HepG2 (cell line): ENCODE data around the gene LRRC4C. TPM values are rescaled to one million over a fixed set of nuclear protein-coding genes. Genes with fewer than 3 reads are reported as not detected.

Source experiments
- ATAC-seq: fragments of 200-7000 bp; cut with Tn5 transposase; 3 replicates; pipeline ENCODE4 v1.9.1; 2020; ENCODE audit warnings: mild to moderate bottlenecking, moderate library complexity
- BruUV-seq: library from RNA; stranded (reverse); fragments of 400-500 nt; replicated peaks from 2 replicates; lab custom pipeline; 2021; lab: Mats Ljungman, UMichigan
- CTCF ChIA-PET: fragments of 300-600 bp; formaldehyde crosslinking; extraction: SDS; loops from one replicate; lab custom pipeline; 2021; ENCODE audit warnings: low total read pairs, inconsistent platforms, low intra/inter-chr PET ratio; lab: Yijun Ruan, JAX
- POLR2A ChIA-PET: fragments of 350-600 bp; sonication (Branson Sonifier 250); formaldehyde crosslinking; loops from one replicate; lab custom pipeline; 2020; ENCODE audit warnings: antibody characterized with exemption, inconsistent platforms; lab: Yijun Ruan, JAX
- DNase-seq: peaks from one replicate; pipeline ENCODE4 v3.0.0-alpha.2; 2015; ENCODE audit warnings: low spot score
- FAIRE-seq: peaks from 3 replicates; lab custom pipeline; 2011; peaks lifted over from hg19 to GRCh38; lab: Jason Lieb, UNC
- H2AFZ ChIP-seq: one replicate; pipeline ENCODE4 v1.6.1; 2011; ENCODE audit warnings: low read length, inconsistent platforms
- H3K27ac ChIP-seq: fragments of 300-600 bp; 3 replicates; pipeline ENCODE4 v1.8.0; 2011; ENCODE audit warnings: mixed run types, mild to moderate bottlenecking, mixed read lengths, low read length, inconsistent platforms; ENCODE audit not compliant: insufficient read depth; ENCODE audit errors: extremely low read length
- H3K27me3 ChIP-seq, 2 experiments: fragments of 200-600 bp in 1 of 2; 2 replicates in 1 of 2; 3 replicates in 1 of 2; pipeline versions ENCODE4 v1.6.0 to v1.8.0; 2011; ENCODE audit warnings: low read length in 2 of 2, mild to moderate bottlenecking in 2 of 2, moderate library complexity in 2 of 2, inconsistent platforms in 1 of 2; ENCODE audit not compliant: insufficient read depth in 2 of 2, control insufficient read depth in 1 of 2
- H3K36me3 ChIP-seq, 2 experiments: fragments of 200-600 bp in 1 of 2; replicated peaks in 1 of 2; 2 replicates in 1 of 2; 3 replicates in 1 of 2; pipeline versions ENCODE4 v1.5.1 to v1.8.0; 2011; ENCODE audit warnings: low read length in 2 of 2, inconsistent platforms in 1 of 2; ENCODE audit not compliant: insufficient read depth in 2 of 2, control insufficient read depth in 1 of 2
- H3K4me1 ChIP-seq: 2 replicates; pipeline ENCODE4 v1.5.1; 2012; ENCODE audit warnings: low read length, inconsistent platforms; ENCODE audit not compliant: insufficient read depth
- H3K4me2 ChIP-seq: 2 replicates; pipeline ENCODE4 v1.6.0; 2011; ENCODE audit warnings: low read depth, low read length, inconsistent platforms
- H3K4me3 ChIP-seq, 3 experiments: fragments of 200-600 bp in 1 of 3; sonication (generic), shearing (Covaris generic) in 1 of 3; replicated peaks in 1 of 3; 2 replicates each; pipeline ENCODE4 v1.5.1; 2011 to 2016; ENCODE audit warnings: low read length in 3 of 3, inconsistent platforms in 2 of 3, low read depth in 2 of 3, mild to moderate bottlenecking in 2 of 3, control low read depth in 1 of 3, mixed read lengths in 1 of 3; ENCODE audit not compliant: insufficient read depth in 1 of 3
- H3K79me2 ChIP-seq: one replicate; pipeline ENCODE4 v1.6.1; 2011; ENCODE audit warnings: low read length, inconsistent platforms; ENCODE audit not compliant: insufficient read depth
- H3K9ac ChIP-seq: 2 replicates; pipeline ENCODE4 v1.6.0; 2011; ENCODE audit warnings: mild to moderate bottlenecking, low read depth, low read length, inconsistent platforms; ENCODE audit not compliant: insufficient read depth
- H3K9me3 ChIP-seq: 2 replicates; pipeline ENCODE4 v1.5.1; 2012; ENCODE audit warnings: mild to moderate bottlenecking, low read length
- H4K20me1 ChIP-seq: 2 replicates; pipeline ENCODE4 v1.6.0; 2011; ENCODE audit warnings: inconsistent platforms, mild to moderate bottlenecking, low read length, moderate library complexity; ENCODE audit not compliant: insufficient read depth
- E2F1 ChIP-seq: sonication (generic); formaldehyde crosslinking; IDR thresholded peaks from 2 replicates; pipeline ENCODE4 v1.5.0; 2020; ENCODE audit warnings: missing genetic modification reagents
- ISX ChIP-seq: sonication (generic); formaldehyde crosslinking; conservative IDR thresholded peaks from 2 replicates; pipeline ENCODE4 v1.5.0; 2020; ENCODE audit warnings: missing genetic modification reagents
- MTF2 ChIP-seq: sonication (generic); formaldehyde crosslinking; IDR thresholded peaks from 2 replicates; pipeline ENCODE4 v1.5.0; 2020; ENCODE audit warnings: missing genetic modification reagents, borderline replicate concordance
- NCOA1 ChIP-seq: sonication (generic); formaldehyde crosslinking; IDR thresholded peaks from 2 replicates; pipeline ENCODE4 v1.9.0; 2021; ENCODE audit warnings: missing genetic modification reagents
- PAWR ChIP-seq: sonication (generic); formaldehyde crosslinking; IDR thresholded peaks from 2 replicates; pipeline ENCODE4 v1.4.0; 2020; ENCODE audit warnings: missing genetic modification reagents, mild to moderate bottlenecking, borderline replicate concordance
- POLR2AphosphoS2 ChIP-seq: IDR thresholded peaks from 2 replicates; pipeline ENCODE4 v1.6.1; 2011; ENCODE audit warnings: low read depth, low read length, improper control_type of control experiment
- ZBTB46 ChIP-seq: sonication (generic); formaldehyde crosslinking; IDR thresholded peaks from 2 replicates; pipeline ENCODE4 v1.4.0; 2020; ENCODE audit warnings: mild to moderate bottlenecking, missing genetic modification reagents, borderline replicate concordance
- ZNF251 ChIP-seq: sonication (generic); formaldehyde crosslinking; IDR thresholded peaks from 2 replicates; pipeline ENCODE4 v1.9.0; 2021; ENCODE audit warnings: mild to moderate bottlenecking, missing genetic modification reagents
- ZNF263 ChIP-seq: sonication (generic); formaldehyde crosslinking; IDR thresholded peaks from 2 replicates; pipeline ENCODE4 v1.4.0; 2020; ENCODE audit warnings: missing genetic modification reagents
- ZNF564 ChIP-seq: sonication (generic); formaldehyde crosslinking; IDR thresholded peaks from 2 replicates; pipeline ENCODE4 v1.8.1; 2023; ENCODE audit warnings: mild to moderate bottlenecking, missing genetic modification reagents
- ZNF660 ChIP-seq: sonication (generic); formaldehyde crosslinking; IDR thresholded peaks from 2 replicates; pipeline ENCODE4 v1.5.1; 2020; ENCODE audit warnings: mild to moderate bottlenecking, low read depth, missing genetic modification reagents, borderline replicate concordance
- ZNF83 ChIP-seq: sonication (generic); formaldehyde crosslinking; IDR thresholded peaks from 2 replicates; pipeline ENCODE4 v1.4.0; 2020; ENCODE audit warnings: missing genetic modification reagents, mild to moderate bottlenecking, borderline replicate concordance
- WGBS: methylation state at CpG from one replicate; pipeline ENCODE4 v1.1.6; 2017; ENCODE audit warnings: low lambda C conversion rate; 5-methylcytosine and 5-hydroxymethylcytosine counted together
- in situ Hi-C: cut with HindIII; loops from 2 replicates; pipeline ENCODE4 v1.10.0; 2017; ENCODE audit warnings: low pct_unique_long_range_greater_than_20kb; ENCODE audit not compliant: extremely low pct_ligation_motif_present
- intact Hi-C: fragments of 100-400 bp; cut with micrococcal nuclease; formaldehyde crosslinking; loops from one replicate; pipeline ENCODE4 v1.10.0; 2022; ENCODE audit not compliant: unreplicated experiment
- polyA plus RNA-seq, 8 experiments: library from polyadenylated mRNA; depleted of rRNA in 3 of 8; stranded (reverse) in 7 of 8; unstranded in 1 of 8; fragments of >200 nt; fragmentation: Illumina TruSeq in 4 of 8; extraction: Trizol in 4 of 8; gene quantifications; 2 replicates each; pipeline versions ENCODE4 v1.2.1 to v1.2.3, GENCODE V29; 2011 to 2016; ENCODE audit warnings: low read depth in 4 of 8, missing spikeins in 1 of 8, mixed read lengths in 1 of 8; ENCODE audit not compliant: insufficient read depth in 1 of 8
- total RNA-seq, 5 experiments: library from RNA; depleted of rRNA; stranded (reverse); fragments of >200 nt; fragmentation: Illumina TruSeq; extraction: Trizol; gene quantifications; 2 replicates each; pipeline ENCODE4 v1.2.3, GENCODE V29; 2016; ENCODE audit warnings: low read depth in 1 of 5
- TF ChIP-seq, protein P1 (sequence below): sonication (generic); formaldehyde crosslinking; IDR thresholded peaks from 2 replicates; pipeline ENCODE4 v1.8.0; 2022; ENCODE audit warnings: mild to moderate bottlenecking, missing genetic modification reagents

LRRC4C gene
- total and polyA plus RNA-seq, 2 of the 13 experiments (the other 11 are each of a cell fraction or from before 2014, with no cell fraction given), result not detected

DNA sequence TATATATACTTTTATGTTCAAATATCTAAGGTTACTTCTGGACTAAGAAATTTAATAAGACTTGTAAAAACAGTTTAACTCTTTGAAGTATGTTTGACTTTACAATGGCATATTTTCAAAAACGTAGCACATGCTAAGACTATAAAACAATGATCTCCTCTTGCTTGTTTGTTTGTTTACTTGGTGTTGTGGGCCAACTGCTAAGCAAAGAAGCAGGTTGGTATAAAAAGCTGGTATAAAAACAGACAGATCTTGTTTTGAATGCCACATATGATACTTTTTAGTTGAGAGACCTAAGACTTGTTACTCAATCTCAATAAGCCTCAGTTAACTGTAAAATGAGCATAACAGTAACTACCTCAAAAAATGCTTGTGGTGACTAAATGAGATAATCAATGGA, 1206.3 kb downstream of the LRRC4C start (continued):
- TF ChIP-seq PAWR (CRISPR knock-in tag), result no peak

- Histone ChIP-seq H3K27ac (no peak overlapping the region), H3K36me3 (no peaks in the 10 kb centered on the region), H2AFZ (no peak overlapping the region), H3K9me3 (no peaks in the 10 kb centered on the region), H4K20me1 (no peaks in the 10 kb centered on the region), H3K79me2 (no peaks in the 10 kb centered on the region), H3K27me3 (no peaks in the 10 kb centered on the region), H3K4me1 (no peaks in the 10 kb centered on the region), H3K4me3 (no peak overlapping the region), H3K9ac (no peak overlapping the region), H3K4me2 (no peak overlapping the region)
- no TSS peak for BruUV-seq
- ChIA-PET POLR2A (no interaction called here), CTCF (no interaction called here)
- in situ Hi-C loops (no loop called here), intact Hi-C loops (no loop called here)
- ATAC-seq (no peak), FAIRE-seq (no peak), DNase-seq (no peak)
- no peak for TF ChIP-seq POLR2AphosphoS2
- no peak for TF ChIP-seq ZNF660 (CRISPR knock-in tag)
- TF ChIP-seq ZNF564 (CRISPR knock-in tag), result no peak
- WGBS, result 1% methylated on average over 4 of the region's 4 CpGs
Observed at GRCh38 chr11:40252236-40252635, 1207.2 kb downstream of the LRRC4C start.

DNA sequence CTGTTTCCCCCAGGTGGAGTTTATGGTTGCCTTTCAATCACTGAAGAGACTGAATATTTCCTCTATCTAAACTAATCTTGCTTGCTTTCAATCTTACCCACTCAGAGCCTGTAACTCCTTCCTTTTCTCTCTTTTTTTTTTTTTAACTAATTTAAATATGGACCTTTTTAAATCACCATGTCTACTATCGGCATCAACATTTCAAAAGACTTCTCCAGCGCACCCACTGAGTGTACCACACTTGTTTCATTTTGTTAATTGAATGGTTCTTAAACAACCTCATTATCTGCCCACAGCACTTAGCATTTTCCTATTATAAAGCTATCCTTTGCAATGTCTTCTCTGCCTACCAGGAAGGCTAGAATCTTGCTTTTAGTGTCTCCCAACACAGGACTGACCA, 1212.5 kb downstream of the LRRC4C start:
- 26% methylated on average over 2 of the region's 2 CpGs for WGBS
- no peak overlapping the region for H3K27ac ChIP-seq
- ChIA-PET CTCF (no interaction called here), POLR2A (no interaction called here)
- no peak overlapping the region for H2AFZ ChIP-seq
- no peaks in the 10 kb centered on the region for H3K36me3 ChIP-seq
- FAIRE-seq (no peak), DNase-seq (no peak), ATAC-seq (no peak)
- BruUV-seq, result no TSS peak
- H3K9ac ChIP-seq, result no peak overlapping the region
- TF ChIP-seq ZBTB46 (no peak), ZNF263 (no peak), MTF2 (no peak), E2F1 (CRISPR knock-in tag) (no peak), ZNF83 (CRISPR knock-in tag) (no peak), ZNF251 (CRISPR knock-in tag) (no peak), ISX (CRISPR knock-in tag) (no peak), NCOA1 (CRISPR knock-in tag) (no peak)
- TF ChIP-seq, protein P1, sequence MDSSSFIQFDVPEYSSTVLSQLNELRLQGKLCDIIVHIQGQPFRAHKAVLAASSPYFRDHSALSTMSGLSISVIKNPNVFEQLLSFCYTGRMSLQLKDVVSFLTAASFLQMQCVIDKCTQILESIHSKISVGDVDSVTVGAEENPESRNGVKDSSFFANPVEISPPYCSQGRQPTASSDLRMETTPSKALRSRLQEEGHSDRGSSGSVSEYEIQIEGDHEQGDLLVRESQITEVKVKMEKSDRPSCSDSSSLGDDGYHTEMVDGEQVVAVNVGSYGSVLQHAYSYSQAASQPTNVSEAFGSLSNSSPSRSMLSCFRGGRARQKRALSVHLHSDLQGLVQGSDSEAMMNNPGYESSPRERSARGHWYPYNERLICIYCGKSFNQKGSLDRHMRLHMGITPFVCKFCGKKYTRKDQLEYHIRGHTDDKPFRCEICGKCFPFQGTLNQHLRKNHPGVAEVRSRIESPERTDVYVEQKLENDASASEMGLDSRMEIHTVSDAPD, result no peak
- in situ Hi-C loops (no loop called here), intact Hi-C loops (no loop called here)
- no peaks in the 10 kb centered on the region for H3K4me1 ChIP-seq
- no peaks in the 10 kb centered on the region for H3K27me3 ChIP-seq
- no peaks in the 10 kb centered on the region for H3K9me3 ChIP-seq
- no peak overlapping the region for H3K4me3 ChIP-seq
- no peak overlapping the region for H3K4me2 ChIP-seq
- no peaks in the 10 kb centered on the region for H4K20me1 ChIP-seq
- H3K79me2 ChIP-seq, result no peaks in the 10 kb centered on the region
